ENCODE measurements around the gene RMND1.

DNA sequence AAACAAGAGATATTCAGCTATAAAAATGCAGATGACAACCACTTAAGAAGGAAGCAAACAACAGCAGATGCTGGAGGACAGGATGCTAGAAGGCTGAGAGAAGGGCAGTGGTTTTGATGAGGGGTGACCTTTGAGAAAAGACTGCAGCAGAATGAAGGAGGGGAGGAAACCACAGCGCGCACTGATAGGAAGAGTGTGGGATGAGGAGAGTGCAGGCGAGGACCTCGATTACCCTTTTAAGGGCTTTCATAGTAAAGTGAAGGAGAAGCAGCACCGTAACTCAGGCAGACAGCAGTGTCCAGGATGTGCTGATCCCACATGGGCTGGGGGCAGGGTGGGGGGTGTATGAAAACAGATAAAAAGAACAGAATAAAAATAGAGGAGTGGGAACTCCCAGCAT, 79.8 kb downstream of the RMND1 start:
- TF ChIP-seq, protein P1, sequence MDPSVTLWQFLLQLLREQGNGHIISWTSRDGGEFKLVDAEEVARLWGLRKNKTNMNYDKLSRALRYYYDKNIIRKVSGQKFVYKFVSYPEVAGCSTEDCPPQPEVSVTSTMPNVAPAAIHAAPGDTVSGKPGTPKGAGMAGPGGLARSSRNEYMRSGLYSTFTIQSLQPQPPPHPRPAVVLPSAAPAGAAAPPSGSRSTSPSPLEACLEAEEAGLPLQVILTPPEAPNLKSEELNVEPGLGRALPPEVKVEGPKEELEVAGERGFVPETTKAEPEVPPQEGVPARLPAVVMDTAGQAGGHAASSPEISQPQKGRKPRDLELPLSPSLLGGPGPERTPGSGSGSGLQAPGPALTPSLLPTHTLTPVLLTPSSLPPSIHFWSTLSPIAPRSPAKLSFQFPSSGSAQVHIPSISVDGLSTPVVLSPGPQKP (IDR thresholded peaks at IDR 0.05; ENCODE audit: low read depth, low read length): no peak
- TF ChIP-seq RFX5 (IDR thresholded peaks at IDR 0.05) (no peak), CHD2 (IDR thresholded peaks at IDR 0.05; ENCODE audit: low read length, partially characterized antibody) (no peak), RAD21 (conservative IDR thresholded peaks at IDR 0.05 in 1 of 2, IDR thresholded peaks at IDR 0.05 in 1 of 2) (no peak)
